NCI-H2227 (cell line): ENCODE measurements around the gene MPV17.
"Not testable (repeated sequence)": the region's sequence is repeated elsewhere in the genome, so short reads cannot be mapped to it uniquely, and the experiment has no call there.

ENCODE experiments used
- DNase-seq: peaks from one replicate; lab custom pipeline; 2025; ENCODE audit not compliant: unreplicated experiment; lab: John Stamatoyannopoulos, UW

The MPV17 gene

GRCh38 chr2:27322766-27323595 lies at the start of gene MPV17:
Gene MPV17, minus strand, starts transcription at chr2:27323097. Its CDS starts 580 bp downstream, at chr2:27322517.
- peak; percentile 94 for DNase-seq

- DNase-seq: peak; percentile 55
Observed at GRCh38 chr2:27370816-27371620, 48.1 kb upstream of the MPV17 start.

GRCh38 chr2:27370026-27370815 lies 47.3 kb upstream of the MPV17 start, which contains the start of the genes EIF2B4 and SNX17:
Gene EIF2B4, minus strand, starts transcription at chr2:27370338. Its CDS starts 24 bp downstream, at chr2:27370314.
Gene SNX17, plus strand, starts transcription at chr2:27370616. Its CDS starts 128 bp downstream, at chr2:27370744.
- DNase-seq: peak; percentile 99

- DNase-seq: peak; percentile 84
Observed at GRCh38 chr2:27369471-27370025, 46.7 kb upstream of the MPV17 start.

- DNase-seq: no peak
Observed at GRCh38 chr2:27363933-27364332, 41.0 kb upstream of the MPV17 start.

GRCh38 chr2:27362678-27363420 lies 40.0 kb upstream of the MPV17 start:
- DNase-seq: no peak

- peak; percentile 98 for DNase-seq
Observed at GRCh38 chr2:27356382-27357181, 33.7 kb upstream of the MPV17 start, which contains the start of gene GTF3C2. Gene GTF3C2, minus strand, starts transcription at chr2:27356764. Its CDS starts 13,210 bp downstream, at chr2:27343554.

- DNase-seq: peak; percentile 71
Observed at GRCh38 chr2:27356056-27356381, 33.1 kb upstream of the MPV17 start.

- no peak for DNase-seq
Observed at GRCh38 chr2:27354597-27354927, 31.7 kb upstream of the MPV17 start.

GRCh38 chr2:27353762-27354596 lies 31.1 kb upstream of the MPV17 start:
- DNase-seq: no peak

- DNase-seq: not testable (repeated sequence)
Observed at GRCh38 chr2:27353386-27353761, 30.5 kb upstream of the MPV17 start.

- DNase-seq: no peak
Observed at GRCh38 chr2:27351802-27352598, 29.1 kb upstream of the MPV17 start.

GRCh38 chr2:27350106-27350693 lies 27.3 kb upstream of the MPV17 start:
- DNase-seq: no peak

- DNase-seq: no peak
Observed at GRCh38 chr2:27347641-27348040, 24.7 kb upstream of the MPV17 start.

- DNase-seq: no peak
Observed at GRCh38 chr2:27336173-27336572, 13.3 kb upstream of the MPV17 start.

GRCh38 chr2:27335311-27335710 lies 12.4 kb upstream of the MPV17 start:
- DNase-seq: no peak

GRCh38 chr2:27324720-27325119 lies 1.8 kb upstream of the MPV17 start:
- no peak for DNase-seq
